GM18526 (cell line): ENCODE measurements around the gene CYB561D1.

Source experiments
- POLR2A ChIP-seq: IDR thresholded peaks from 3 replicates; pipeline ENCODE4 v1.6.1; 2011; ENCODE audit not compliant: insufficient read length; ENCODE audit errors: extremely low read depth

Gene CYB561D1

DNA sequence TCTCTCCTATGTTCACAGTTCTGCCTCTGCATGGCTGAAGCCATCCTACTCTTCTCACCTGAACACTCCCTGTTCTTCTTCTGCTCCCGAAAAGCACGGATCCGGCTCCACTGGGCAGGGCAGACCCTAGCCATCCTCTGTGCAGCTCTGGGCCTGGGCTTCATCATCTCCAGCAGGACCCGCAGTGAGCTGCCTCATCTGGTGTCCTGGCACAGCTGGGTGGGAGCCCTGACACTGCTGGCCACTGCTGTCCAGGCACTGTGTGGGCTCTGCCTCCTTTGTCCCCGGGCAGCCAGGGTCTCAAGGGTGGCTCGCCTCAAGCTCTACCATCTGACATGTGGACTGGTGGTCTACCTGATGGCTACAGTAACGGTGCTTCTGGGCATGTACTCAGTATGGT, 1.8 kb downstream of the CYB561D1 start:
- TF ChIP-seq POLR2A = no peak

DNA sequence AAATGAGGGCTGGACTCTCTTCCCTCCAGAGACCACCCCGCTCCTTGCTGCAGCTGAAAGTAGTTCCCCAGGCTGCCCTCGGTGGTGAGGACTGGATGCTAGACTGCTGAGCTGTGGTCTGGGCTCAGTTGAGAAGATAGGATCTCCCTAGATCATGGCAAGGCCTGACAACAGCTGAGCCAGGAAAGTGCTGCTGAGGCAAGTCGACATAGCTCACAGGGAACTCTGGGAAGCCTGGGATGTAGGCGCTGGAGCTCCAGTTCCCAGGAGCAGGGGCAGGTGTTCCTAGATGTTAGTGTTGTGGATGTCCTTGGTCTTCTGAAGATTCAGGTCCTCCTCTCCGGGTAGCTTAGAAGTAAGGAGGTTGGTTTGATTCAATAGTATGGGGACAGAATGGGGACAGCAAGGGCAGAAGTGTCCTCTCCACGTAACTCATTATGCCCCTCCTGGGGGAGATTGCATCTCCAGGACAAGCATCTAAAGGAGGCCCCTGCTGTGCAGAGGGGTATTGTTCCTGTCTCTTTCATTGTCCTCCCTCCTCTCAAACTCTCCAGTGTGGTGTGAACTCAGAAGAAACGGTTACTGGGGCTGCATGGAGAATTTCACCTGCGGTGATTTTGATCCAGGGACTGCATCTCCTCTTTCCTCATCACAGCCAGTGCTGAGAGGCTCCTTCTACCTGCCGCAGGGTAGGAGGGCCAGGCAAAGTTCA, 3.7 kb downstream of the CYB561D1 start:
- no peak for TF ChIP-seq POLR2A

DNA sequence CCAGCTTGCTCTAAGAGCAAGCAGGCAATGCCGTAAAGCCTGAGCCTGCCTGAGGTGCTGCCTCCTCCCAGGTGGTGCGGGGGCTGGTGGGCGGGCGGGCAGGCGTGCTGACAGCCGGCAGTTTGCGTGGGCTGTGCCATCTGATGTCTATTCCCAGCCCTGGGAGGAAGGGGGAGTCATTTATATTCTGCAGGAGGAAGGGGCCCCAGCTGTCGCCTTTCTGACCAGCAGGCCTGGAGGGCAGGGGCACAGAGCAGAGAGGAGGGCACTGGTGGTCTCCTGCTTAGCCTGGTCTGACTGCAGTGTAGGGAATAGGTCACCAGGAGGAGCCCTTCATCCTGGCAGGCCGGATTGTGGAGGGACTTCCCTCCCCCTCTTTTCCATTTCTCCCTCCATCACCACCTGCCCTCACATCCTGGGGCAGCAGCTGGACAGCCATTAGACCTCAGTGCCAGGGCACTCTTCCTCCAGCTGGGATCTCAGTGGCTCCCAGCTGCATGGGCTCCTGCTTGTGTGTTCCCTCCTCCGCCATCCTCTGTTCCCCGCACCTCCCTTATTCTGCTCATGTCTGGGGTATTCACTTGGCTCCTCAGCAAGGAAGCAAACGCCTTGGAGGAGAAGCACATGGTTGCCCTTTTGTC, 4.4 kb downstream of the CYB561D1 start:
- TF ChIP-seq POLR2A = no peak

DNA sequence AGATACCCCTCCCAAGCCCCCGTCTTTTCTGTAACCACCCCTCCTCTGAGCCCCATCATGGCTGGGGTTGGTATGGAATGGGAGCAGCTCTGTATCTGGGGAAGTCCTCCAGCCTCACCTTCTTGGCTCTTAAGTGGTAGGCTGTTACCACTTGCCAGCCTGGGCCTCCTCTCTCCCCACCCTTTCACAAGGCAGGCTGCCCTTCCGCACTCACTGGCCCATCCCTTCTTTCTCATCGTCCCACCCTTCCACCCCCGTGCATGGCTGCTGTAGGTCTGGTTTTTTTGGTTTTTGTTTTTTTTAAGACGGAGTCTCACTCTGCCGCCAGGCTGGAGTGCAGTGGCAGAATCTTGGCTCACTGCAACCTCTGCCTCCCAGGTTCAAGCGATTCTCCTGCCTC, 5.2 kb downstream of the CYB561D1 start:
- TF ChIP-seq POLR2A = no peak

DNA sequence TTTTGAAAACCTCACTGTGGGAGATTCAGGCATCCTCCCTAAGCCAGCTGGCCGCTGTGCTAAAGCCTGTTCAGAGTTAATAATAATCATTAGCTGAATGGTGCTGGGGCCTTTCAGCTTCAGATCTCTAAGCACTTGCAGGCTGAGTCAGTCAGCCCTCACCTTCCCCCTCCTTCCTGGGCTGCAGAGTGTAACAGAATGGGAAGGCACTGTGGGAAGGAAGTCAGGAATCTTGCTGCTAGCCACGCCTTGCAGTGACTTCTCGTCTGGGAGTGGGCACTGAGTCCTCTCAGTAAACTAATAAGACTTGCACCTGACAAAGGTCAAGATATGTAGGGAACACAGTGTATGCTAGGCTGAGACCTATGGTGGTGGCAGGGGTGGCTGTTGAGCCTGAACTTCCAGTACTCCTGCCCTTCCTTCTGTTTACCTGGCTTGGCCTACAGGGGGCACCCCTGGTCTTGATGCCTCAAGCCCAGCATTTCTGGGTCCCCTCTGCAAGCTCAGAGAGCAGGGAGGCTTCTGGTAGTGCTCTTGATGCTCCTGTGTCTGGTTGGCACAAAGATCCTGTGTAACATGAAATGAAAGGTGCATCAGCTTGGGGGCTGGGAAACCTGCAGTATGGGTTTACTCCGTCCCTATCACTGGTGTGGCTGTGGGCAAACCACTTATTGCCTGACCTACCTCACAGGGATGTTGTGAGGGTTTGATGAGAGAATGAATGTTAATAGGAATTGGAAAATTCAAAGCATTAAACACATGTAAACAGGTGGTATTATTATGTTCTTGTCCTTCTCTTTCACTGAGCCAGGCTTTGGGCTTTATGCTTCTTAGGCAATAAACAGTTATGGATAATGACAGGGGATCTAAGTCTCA, 6.0 kb downstream of the CYB561D1 start:
- TF ChIP-seq POLR2A = no peak

DNA sequence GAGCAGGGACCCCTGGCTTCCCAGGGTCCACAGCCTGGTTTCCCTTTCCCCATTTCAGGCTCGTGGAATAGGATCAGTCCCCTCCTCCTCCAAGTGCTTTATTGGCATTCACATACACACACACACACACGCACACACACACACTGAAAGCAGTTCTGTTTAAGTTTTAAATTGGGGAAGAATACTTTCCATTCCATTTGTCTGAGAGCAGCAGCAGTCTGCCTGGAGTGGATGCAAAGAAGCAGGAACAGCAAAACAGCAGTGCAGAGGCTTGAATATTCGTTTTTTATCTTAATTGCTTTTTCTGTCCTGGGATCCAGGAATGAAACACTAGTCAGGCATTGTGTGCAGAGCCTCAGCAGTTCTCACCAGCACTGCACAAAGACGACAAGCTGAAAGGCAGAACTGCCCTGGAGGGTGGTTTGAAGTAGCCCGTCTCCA, 7.1 kb downstream of the CYB561D1 start:
- TF ChIP-seq POLR2A = no peak

DNA sequence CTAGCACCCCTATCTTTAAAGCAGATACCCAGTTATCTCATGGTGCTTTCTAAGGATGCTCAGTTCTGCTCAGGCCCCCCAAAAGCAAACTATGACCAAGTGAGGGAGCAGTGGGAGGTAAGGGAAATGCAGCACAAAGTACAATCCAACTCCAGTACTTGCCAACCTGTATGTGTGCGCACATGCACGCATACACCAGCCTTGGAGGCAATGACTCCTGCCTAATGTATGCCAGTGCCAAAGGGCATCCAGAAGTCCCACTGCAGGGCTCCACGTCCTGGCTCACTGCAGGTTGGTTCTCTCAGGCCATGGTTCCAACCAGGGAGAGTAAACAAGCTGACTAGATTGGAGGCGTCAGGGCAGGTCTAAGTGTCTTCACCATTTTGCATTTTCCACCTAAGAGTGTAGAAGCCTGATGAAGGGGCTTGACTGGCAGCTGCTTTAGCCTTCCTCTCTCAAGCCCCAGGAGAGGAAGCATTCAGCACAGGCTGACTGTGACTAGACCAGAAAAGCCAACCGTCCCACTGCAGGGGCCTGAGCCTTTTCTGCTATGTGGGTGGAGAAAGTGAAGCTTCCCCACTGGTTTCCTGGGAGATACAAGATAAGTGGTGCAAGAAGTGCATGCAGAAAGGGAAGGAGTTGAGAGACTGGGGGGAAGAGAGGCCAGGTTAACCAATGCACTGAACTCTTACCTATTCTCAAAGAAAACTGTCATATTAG, 7.9 kb downstream of the CYB561D1 start:
- TF ChIP-seq POLR2A = no peak

DNA sequence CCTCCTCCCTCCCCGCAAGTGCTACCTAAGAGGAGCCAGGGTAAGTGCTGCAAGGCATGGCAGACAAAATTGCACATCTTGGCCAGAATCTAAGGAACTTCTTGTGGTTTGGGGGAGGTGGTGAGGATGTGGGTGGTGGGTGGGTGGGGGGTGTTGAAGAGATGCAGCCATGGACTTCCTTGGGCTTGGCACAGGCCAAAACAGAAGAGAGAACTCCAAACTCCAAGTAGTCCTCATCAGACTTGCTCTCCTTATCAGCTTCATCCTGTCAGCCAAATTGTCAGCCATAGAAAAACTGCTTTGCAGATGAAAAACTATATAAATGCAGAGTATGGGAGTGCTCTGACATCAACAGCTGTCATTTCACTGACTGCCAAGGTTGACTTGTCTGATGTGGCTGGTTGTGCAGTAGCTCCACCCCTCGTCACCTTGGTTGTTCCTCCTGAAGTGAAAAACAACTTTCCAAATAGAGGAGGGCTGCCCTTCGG, 8.5 kb downstream of the CYB561D1 start:
- TF ChIP-seq POLR2A = no peak

DNA sequence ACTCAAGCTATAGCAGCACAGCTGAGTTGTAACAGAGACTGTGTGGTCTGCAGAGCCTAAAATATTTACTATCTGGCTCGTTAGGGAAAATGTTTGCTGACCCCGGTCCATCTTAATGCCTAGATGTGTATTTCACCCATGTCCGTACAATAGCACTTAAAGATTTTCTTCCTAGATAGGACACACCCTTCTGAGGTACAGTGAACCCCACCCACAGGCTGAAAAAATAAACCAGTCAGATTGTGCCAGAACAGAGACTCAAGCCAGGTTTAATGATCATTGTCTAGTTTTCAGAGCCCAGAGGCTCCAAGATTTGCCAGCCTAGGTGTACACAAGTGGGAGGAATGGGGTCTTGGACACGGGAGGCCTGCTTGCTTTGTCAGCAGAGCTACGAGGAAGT, 10.0 kb downstream of the CYB561D1 start:
- no peak for TF ChIP-seq POLR2A

DNA sequence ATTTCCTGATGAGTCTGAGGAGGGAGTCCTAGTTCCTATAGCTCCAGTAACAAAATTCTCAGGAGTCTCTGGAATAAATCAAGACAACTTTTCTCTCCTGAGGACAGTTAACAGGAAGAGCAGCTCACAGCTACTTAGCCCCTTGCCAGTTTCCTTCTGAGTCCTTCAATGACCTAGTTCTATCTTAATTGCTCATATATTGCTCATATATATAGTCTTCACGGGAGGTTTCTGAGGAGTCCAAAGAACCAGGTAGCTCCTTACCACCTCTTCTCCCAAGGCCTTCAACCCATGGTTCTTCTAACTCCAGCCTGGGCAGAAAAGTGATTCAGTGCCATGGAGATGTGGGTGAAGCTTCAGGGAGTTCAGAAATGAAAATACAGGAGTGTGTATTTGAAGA, 11.1 kb downstream of the CYB561D1 start:
- no peak for TF ChIP-seq POLR2A

DNA sequence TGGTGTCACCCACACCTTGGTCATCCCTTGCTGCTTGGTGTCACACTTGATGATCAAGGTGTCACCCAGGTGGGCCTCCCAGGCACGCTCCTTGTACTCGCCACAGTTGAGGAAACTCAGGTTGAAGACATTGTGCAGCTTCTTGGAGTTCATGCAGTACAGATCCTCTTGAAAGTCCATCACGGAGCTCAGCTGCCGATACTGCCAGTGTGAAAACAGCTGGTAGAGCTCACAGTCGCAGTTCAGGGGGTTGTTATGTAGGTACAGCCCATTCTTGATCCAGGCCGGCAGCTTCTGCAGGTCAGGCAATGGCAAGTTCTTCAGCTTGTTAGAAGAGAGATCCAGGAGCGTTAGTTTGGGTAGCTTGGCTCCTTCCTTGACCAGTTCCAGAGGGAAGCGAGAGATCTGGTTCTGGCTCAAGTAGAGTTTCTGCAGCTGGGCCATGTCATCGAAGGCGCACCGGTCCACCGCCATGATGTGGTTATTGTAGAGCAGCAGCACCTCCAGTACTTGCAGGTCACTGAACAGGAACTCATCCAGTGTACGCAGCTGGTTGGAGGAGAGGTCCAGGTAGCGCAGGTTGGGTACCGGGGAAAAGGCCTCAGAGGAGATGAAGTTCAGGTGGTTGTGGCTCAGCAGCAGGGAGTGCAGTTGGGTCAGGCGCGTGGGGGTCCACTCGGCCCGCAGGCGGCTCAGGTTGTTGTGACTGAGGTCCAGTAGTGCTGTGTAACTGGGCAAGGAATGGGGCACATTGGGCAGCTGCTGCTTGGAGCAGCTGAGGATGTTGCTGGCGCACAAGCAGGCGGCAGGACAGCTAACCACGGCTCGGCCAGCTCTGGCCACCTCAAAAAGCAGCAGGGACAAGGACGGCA, 14.3 kb downstream of the CYB561D1 start:
- no peak for TF ChIP-seq POLR2A

DNA sequence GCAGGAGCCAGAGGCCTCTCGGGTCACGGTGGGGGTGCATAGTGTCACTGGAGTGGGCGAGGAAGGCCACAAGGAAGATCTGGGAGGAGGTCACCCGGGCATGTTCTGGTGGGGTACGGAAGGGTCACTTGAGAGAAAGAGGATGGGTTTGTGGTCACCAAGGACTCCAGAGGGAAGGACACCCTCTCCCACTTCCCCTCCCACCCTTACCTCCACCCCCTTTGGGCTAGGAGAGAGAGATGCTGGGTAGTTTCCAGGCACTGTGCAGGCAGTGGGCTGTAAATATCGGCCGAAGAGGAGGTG, 14.9 kb downstream of the CYB561D1 start:
- no peak for TF ChIP-seq POLR2A

DNA sequence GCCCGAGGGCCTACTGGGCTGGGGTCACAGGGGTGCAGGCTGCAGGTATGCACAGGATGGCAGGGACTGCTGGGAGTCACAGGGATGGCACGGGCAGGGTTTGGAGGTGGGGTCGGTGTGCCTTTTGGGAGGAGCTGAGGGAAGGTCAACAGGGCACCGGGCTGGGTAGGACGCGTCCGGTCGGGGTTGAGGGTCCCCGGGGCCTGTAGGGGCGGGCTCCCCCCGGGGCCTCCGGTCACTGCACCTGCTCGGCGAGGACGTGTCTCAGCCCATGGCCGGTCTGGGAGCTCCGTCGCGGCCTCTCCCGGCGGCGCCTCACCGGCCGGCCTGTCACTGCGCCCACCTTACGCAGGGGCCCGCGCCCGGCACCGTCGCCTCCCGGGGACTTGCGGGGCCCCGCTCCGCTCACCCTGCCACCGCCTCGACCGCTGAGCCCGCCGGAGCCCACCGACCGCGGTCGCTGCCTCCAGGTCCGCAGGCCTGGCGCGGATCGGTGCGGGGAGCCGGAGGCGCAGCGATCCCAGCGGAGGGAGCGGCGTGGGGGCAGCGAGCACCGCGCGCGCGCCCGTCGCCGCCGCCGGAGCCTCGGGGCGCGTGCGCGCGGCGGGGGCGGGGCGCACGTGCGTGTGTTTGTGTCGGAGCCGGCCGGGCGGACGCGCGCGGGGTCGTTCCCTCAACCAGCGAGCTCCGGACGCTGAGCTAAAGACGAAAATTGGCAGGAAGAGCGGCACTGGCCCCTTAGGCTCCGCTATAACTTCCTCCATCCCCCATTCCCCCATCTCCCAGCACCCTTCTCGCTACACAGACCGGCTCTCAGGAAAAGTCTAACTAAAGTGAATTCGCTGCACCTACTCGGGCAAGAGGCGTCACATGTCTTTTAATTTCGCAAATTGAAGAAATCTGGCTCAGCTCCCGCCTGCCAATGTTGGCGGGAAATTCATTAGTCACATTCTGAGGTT, 15.6 kb downstream of the CYB561D1 start, which contains the start of gene AMIGO1:
Gene AMIGO1, minus strand, starts transcription at position 552 of the 959 bp plus-strand sequence. CDS start 815 bp downstream, outside the sequence.
- no peak for TF ChIP-seq POLR2A
